Endothelial cell (in vitro differentiated cells): ENCODE data around the gene WDR7. TPM values are rescaled to one million over a fixed set of nuclear protein-coding genes. Genes with fewer than 3 reads are reported as not detected.

Experiments
- DNase-seq: peaks from one replicate; pipeline ENCODE4 v3.0.0; 2021; ENCODE audit warnings: low spot score
- H3K27ac Mint-ChIP-seq: one replicate; pipeline ENCODE4 v1.8.0; 2021; ENCODE audit warnings: mixed read lengths, inconsistent platforms; ENCODE audit not compliant: unreplicated experiment
- H3K27me3 Mint-ChIP-seq: one replicate; pipeline ENCODE4 v1.8.0; 2021; ENCODE audit warnings: mild to moderate bottlenecking, moderate library complexity, mixed read lengths, inconsistent platforms; ENCODE audit not compliant: unreplicated experiment
- H3K36me3 Mint-ChIP-seq: one replicate; pipeline ENCODE4 v1.8.0; 2021; ENCODE audit warnings: mild to moderate bottlenecking, low read depth, mixed read lengths, inconsistent platforms; ENCODE audit not compliant: unreplicated experiment
- H3K4me1 Mint-ChIP-seq: one replicate; pipeline ENCODE4 v1.8.0; 2021; ENCODE audit warnings: mild to moderate bottlenecking, mixed read lengths, inconsistent platforms; ENCODE audit not compliant: unreplicated experiment
- H3K4me3 Mint-ChIP-seq: one replicate; pipeline ENCODE4 v1.8.0; 2021; ENCODE audit warnings: mild to moderate bottlenecking, mixed read lengths, inconsistent platforms; ENCODE audit not compliant: unreplicated experiment
- H3K9me3 Mint-ChIP-seq: one replicate; pipeline ENCODE4 v1.8.0; 2021; ENCODE audit warnings: mixed read lengths, inconsistent platforms; ENCODE audit not compliant: unreplicated experiment
- CTCF ChIP-seq: fragments of 200-600 bp; sonication (generic); IDR thresholded peaks from one replicate; pipeline ENCODE4 v1.5.0; 2021; ENCODE audit warnings: antibody characterized with exemption; ENCODE audit not compliant: unreplicated experiment
- total RNA-seq: library from RNA; stranded (reverse); fragmentation: NEBNext Ultra II Directional; extraction: Animal tissue kit (Norgen Biotek cat#: 25700); gene quantifications from one replicate; pipeline ENCODE4 v1.2.1, GENCODE V29; 2021; ENCODE audit not compliant: unreplicated experiment

WDR7 gene
- total RNA-seq, 1 donor from 2014 or later = 42.0 TPM

- peaks cover 4% of the 10 kb centered on the region for H3K27me3 Mint-ChIP-seq
- no peak for TF ChIP-seq CTCF
- no peak for DNase-seq
- peaks cover 4% of the 10 kb centered on the region for H3K36me3 Mint-ChIP-seq
- H3K9me3 Mint-ChIP-seq = peaks cover 5% of the 10 kb centered on the region
- H3K4me3 Mint-ChIP-seq = no peak overlapping the region
- no peak overlapping the region for H3K27ac Mint-ChIP-seq
- H3K4me1 Mint-ChIP-seq = peaks cover 6% of the 10 kb centered on the region
These were observed 400.5 kb downstream of the WDR7 start for GRCh38 chr18:57051657-57052044.

GRCh38 chr18:57052173-57052572, 401.0 kb downstream of the WDR7 start:
- Mint-ChIP-seq H3K27me3 (peaks cover 4% of the 10 kb centered on the region), H3K27ac (no peak overlapping the region), H3K9me3 (peaks cover 5% of the 10 kb centered on the region), H3K36me3 (peaks cover 4% of the 10 kb centered on the region), H3K4me1 (peaks cover 6% of the 10 kb centered on the region), H3K4me3 (no peak overlapping the region)
- no peak for DNase-seq
- TF ChIP-seq CTCF = no peak

GRCh38 chr18:57052759-57053158, 401.6 kb downstream of the WDR7 start:
- DNase-seq = no peak

GRCh38 chr18:57054891-57055290, 403.7 kb downstream of the WDR7 start:
- no peak overlapping the region for H3K27ac Mint-ChIP-seq
- TF ChIP-seq CTCF = no peak
- H3K27me3 Mint-ChIP-seq = peaks cover 4% of the 10 kb centered on the region
- H3K9me3 Mint-ChIP-seq = no peaks in the 10 kb centered on the region
- H3K4me1 Mint-ChIP-seq = no peaks in the 10 kb centered on the region
- H3K4me3 Mint-ChIP-seq = no peak overlapping the region
- H3K36me3 Mint-ChIP-seq = peaks cover 4% of the 10 kb centered on the region
- DNase-seq = no peak

More at GRCh38 chr18:57052759-57053158, 401.6 kb downstream of the WDR7 start:
- Mint-ChIP-seq H3K27me3 (peaks cover 4% of the 10 kb centered on the region), H3K27ac (no peak overlapping the region), H3K4me3 (no peak overlapping the region), H3K4me1 (peaks cover 6% of the 10 kb centered on the region), H3K9me3 (peaks cover 5% of the 10 kb centered on the region), H3K36me3 (peaks cover 4% of the 10 kb centered on the region)
- no peak for TF ChIP-seq CTCF

- TF ChIP-seq CTCF = no peak
- no peaks in the 10 kb centered on the region for H3K4me1 Mint-ChIP-seq
- DNase-seq = no peak
- H3K27me3 Mint-ChIP-seq = peaks cover 6% of the 10 kb centered on the region
- no peaks in the 10 kb centered on the region for H3K9me3 Mint-ChIP-seq
- H3K4me3 Mint-ChIP-seq = no peak overlapping the region
- H3K36me3 Mint-ChIP-seq = peaks cover 4% of the 10 kb centered on the region
- H3K27ac Mint-ChIP-seq = no peak overlapping the region
These were observed 406.7 kb downstream of the WDR7 start for GRCh38 chr18:57057890-57058289.
